HG02970 (cell line): ENCODE data around the gene NFIC.

ENCODE experiments used
- ATAC-seq: cut with Tn5 transposase; IDR thresholded peaks from one replicate; pipeline ENCODE4 v1.9.1; 2021; ENCODE audit warnings: mild to moderate bottlenecking, moderate library complexity, moderate number of reproducible peaks; ENCODE audit not compliant: unreplicated experiment, low FRiP score

NFIC gene

DNA sequence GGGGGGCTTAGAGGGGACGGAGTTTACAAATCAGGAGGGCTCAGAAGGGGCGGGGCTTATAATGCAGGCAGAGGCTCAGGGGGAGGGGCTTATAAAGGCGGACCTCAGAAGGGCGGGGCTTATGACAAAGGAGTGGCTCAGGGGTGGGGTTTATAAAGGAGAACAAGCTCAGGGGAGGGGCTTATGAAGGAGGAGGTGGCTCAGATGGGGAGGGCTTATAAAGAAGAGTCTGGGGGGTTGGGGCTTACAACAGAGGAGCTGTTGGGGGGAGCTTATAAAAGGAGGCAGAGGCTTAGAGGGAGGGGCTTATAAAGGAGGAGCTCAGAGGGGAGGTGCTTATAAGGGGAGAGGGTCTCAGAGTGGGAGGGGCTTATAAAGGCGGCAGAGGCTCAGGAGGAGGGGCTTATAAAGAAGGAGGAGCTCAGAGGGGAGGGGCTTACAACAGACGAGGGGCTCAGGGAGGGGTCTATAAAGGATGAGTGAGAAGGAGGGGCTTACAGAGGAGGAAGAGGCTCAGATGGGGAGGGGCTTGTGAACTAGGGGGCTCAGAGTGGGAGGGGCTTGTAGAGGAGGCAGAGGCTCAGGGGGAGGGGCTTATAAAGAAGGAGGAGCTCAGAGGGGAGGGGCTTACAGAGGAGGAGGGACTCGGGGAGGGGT, 112.9 kb downstream of the NFIC start:
- ATAC-seq, result no peak

DNA sequence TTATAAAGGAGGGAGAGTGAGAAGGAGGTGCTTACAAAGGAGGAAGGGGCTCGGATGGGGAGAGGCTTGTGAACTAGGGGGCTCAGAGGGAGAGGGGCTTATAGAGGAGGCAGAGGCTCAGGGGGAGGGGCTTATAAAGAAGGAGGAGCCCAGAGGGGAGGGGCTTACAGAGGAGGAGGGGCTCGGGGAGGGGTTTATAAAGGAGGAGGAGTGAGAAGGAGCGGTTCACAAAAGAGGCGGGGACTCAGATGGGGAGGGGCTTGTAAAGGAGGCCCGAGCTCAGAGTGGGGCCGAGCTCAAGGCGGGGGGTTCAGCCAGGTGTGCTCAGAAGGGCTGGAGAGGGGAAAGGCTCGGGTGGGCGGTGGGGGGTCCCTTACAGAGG, 113.4 kb downstream of the NFIC start:
- ATAC-seq, result no peak

DNA sequence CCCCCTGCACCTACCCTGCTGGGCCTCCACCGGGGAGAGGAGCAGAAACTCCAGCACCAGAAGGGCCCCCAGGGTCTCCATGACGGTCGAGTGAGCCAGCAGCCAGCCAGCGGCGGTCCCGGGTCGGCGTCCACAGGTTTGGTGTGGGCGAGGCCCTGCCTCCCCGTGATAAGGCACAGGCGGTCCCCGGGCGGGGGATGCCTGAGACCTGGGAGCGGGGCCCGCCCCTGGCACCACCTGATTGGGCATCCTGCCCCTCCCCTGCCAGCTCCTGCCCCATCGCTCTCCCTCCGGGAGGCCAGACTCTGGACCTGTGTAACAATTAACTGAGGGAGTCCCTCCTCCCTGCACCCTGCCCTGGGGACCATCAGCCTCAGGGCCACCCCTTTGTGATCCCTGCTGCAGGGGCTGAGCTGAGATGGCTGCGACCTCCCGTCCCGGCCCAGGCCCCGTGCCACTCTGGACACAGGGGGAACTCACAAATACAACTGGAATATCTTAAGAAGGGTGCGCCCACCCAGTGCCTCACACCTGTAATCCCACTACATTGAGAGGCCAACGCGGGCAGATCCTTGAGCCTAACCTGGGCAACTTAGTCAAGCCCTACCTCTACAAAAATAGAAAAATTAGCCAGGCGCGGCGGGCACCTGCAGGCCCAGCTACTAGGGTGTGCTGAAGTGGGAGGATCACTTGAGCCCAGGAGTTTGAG, 114.2 kb downstream of the NFIC start, which contains the start of gene SMIM24:
TSS of gene SMIM24 (minus strand) at position 143 of the 709 bp plus-strand sequence. CDS start at position 81, 62 bp downstream.
- ATAC-seq, result no peak

DNA sequence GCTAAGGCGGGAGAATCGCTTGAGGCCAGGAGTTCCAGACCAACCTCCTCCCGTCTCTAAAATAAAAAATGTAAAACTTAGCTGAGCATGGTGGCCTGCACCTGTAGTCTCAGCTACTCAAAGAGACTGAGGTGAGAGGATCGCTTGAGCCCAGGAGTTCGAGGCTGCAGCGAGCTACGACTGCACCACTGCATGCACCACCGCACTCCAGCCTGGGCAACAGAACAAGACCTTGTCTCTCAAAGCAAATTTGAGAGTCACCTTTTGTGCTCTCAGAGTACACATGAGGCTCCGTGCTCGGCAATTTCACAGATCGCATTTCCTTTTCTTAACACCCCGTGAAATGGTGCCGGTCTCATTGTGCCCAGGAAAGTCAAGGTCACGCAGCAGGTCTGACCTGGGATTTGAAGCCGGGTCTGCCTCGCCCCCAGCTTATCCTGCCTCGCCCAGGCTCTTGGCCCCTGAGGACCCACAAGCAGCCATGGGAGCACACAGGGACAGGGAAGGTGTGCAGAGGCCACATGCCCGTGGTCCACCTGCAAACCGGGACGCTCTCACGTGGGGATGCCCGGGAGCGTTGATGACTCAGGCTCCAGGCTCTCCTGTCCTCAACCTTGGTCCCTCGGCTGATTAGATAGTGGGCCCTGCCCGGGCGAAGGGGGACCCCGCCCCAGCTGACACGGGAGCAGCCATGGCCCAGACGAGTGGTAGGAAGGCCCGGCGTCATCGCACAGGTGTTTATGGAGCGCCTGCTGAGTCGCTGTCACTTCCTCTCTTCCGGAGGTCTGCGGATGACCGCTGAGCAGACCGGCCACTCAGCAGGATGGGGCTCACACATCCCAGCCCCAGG, 115.1 kb downstream of the NFIC start:
- ATAC-seq, result no peak

DNA sequence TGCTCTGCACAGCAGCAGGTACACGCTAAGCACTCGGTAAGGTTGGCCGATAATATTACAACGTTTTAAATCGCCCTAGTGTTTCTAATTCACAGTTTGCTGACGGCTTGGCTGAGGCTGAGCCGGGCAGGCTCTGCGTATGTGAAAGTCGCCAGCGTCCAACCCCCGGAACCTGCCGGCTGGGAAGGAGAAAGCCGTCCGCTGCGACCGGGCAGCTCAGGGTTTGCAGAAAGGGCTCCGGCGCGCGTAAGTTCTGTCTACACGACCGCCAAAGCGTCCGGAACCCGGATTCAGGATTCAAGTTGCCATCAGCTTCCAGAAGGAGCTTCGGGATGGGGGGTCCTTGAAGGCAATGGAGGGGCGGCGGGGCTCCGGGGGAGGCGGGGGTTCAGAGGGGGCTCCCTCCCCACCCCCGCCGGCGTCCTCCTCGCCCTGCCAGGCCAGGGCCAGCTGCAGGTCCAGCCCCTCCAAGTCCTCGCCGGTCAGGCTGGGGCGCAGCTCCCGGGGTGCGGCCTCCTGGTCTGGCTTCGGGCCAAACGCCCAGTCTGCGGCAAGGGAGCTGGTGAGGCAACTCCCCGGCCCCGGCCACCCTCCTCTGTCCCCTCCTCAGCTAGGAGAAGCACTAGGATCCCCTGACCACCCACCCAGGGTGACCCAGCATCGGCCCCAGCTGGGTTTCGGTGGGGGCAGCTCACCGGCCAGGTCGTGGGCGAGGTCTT, 116.3 kb downstream of the NFIC start:
- no peak for ATAC-seq

DNA sequence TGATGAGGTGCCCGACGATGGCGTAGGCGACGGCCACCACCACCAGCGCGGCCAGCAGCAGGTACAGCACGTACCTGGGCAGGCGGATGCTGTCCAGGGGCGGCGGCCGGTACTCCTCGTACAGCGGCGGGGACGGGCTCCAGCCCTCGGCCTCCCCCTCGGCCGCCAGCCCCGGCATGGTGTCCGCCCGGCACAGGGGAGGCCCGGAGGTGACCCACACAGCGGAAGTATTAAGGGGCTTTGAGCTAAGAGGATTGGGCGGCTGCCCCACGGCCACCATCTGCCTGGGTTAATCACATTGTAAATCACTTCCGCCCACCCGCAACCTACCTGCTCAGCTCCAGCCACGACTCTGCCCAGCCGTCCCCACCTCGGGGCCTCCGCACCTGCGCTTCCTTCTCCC, 116.8 kb downstream of the NFIC start, which contains the start of gene SMIM44:
TSS of gene SMIM44 (minus strand) at position 216 of the 403 bp plus-strand sequence. CDS start at position 178, 38 bp downstream.
- no peak for ATAC-seq

DNA sequence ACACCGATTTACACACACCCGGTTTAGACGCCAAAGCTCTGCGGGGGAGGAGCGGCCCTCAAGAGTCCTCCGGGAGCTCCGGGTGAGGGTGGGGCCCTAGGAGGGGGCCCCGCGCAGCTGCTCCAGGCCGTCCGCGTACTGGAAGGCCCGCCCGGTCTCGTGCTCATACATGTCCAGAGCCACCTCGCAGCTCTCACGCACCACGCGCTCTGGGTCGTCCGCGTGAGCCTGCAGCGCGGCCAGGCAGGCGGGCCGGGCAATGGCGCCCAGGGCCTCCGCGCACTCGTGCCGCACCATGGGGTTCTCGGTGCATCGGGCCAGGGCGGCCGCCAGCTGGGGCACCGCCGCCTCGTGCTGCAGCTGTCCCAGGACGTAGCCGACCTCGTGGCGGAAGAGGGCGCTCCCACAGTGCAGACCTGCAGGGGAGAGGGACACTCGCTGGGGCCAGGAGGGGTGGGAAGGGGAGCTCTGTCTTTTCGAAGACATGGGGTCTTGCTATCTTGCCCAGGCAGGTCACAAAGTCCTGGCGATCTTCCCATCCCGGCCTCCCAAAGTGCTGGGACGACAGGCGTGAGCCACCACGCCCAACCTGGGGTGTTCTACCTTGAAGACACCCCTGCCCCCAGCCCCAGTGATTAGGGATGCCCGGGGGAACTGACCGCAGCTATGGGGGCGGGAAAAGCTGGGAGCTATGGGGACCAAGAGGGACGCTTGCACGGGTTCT, 125.2 kb downstream of the NFIC start:
- ATAC-seq, result no peak

DNA sequence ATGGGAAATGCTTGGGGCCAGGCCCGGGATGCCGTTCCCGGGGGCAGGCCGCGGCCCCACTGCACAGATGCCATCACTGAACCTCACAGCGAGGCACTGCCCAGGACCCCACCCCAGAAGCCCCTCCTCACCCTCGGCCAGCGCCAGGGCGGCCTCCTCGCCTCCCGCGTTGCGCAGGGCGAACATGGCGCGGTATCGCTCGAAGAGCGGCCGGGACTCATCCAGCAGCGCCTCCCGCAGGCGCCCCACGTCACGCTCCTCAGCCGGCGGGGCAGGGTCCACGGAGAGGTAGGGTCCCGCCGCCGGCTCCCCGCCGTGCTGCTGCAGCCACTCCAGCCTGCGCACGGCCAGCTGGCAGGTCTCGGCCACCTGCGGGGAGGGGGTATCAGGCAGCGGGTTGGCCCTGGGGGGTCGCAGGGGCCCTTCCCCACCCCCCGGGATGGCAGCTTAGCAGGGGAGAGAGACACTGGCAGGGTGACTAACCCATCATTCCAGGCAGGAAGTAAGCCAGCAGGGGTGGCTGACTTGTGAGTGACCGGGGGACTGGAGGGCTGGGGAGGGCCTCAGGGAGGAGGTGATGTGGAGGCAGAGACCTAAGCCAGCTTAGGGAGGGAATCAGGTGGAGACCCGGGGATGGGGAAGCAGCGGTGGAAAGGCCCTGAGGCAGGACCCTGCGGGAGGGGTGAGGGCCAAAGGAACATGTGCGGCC, 125.9 kb downstream of the NFIC start:
- ATAC-seq, result no peak

DNA sequence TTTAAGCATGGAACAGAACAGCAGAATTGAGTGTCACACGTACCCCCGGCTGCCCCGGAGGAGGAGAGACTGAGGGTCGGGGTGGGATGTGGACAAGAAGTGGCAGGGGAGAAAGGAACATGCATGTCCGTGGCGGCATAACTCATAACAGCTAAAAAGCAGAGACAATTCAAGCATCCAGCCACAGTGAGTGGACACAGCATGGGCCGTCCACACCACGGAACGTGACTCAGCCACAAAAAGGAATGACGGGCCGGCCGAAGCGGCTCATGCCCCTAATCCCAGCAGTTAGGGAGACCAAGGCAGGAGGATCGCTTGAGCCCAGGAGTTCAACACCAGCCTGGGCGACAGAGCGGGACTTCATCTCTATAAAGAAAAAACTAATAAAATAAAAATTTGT, 126.5 kb downstream of the NFIC start:
- no peak for ATAC-seq

- ATAC-seq, result no peak
Observed at GRCh38 chr19:3493651-3494050, 127.3 kb downstream of the NFIC start.

DNA sequence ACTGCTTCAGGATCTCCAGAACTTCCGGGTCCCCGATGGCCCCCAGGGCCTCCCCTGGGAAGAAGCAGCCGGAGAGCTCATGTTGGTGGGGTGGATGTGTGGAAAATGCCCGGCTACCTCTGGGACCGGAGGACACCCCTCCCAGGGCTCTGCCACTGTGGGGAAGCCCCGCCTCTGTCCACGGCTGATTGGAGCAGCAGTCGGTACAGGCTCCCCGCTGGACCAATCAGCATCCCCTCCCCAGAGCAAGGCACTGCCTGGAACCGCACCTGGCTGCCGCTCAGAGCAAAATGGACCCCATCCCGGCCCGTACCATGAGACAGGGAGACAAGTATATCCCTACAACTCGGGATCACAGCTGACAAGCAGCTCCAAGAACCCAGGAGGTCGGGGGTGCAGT, 127.7 kb downstream of the NFIC start:
- ATAC-seq, result no peak

- no peak for ATAC-seq
Observed at GRCh38 chr19:3494559-3494958, 128.2 kb downstream of the NFIC start.

- ATAC-seq, result no peak
Observed at GRCh38 chr19:3496392-3497273, 130.2 kb downstream of the NFIC start.

- no peak for ATAC-seq
Observed at GRCh38 chr19:3497757-3498520, 131.6 kb downstream of the NFIC start.

- no peak for ATAC-seq
Observed at GRCh38 chr19:3499738-3500428, 133.5 kb downstream of the NFIC start.

DNA sequence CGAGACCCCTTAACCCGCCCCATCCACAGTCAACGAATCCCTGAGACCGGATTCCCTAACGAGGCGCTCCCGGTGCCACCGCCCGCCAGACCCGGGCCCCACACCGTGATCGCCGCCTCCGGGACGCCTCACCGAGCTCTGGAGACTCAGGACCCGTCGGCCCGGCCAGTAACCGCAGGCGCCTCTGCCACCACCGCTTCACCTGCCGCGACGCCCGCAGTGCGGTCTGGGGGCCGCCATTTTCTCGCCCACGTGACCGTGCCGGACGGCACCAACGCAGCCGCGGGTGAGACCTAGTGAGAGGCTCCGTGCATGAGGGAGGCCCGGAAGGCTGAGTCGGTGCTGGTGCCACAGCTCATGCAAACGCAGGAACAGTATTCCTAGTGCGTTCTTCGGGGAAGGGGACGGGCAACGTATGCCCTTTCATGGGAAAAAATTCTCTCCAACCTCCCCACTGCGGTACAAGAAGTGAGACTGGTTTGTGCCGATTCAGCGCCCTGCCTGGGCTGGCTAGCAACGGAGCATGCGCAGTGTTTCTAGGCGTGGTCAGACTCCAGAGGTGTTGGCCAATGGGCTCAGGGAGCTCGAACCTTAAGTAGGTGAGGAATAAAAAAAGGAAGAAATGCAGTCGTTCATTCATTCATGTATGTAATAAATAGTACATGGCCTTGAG, 134.2 kb downstream of the NFIC start, which contains the start of gene DOHH:
TSS of gene DOHH (minus strand) at position 246 of the 673 bp plus-strand sequence. CDS start 3,860 bp downstream, outside the sequence.
- ATAC-seq, result peak; percentile 81
